H1 (cell line): Measurements from ENCODE around the gene TP53BP2. TPM values are rescaled to one million over a fixed set of nuclear protein-coding genes. Genes with fewer than 3 reads are reported as not detected.

Experiments used
- SP2 ChIP-seq: IDR thresholded peaks from 2 replicates; pipeline ENCODE4 v1.6.1; 2012; ENCODE audit warnings: mild to moderate bottlenecking, low read length, inconsistent platforms
- polyA plus RNA-seq, 7 experiments: library from polyadenylated mRNA; depleted of rRNA in 3 of 7; stranded (reverse) in 5 of 7; unstranded in 2 of 7; fragments of >200 nt in 5 of 7; fragments of 200-250 nt in 2 of 7; gene quantifications; 1 replicate in 5 of 7; 2 replicates in 1 of 7; 4 replicates in 1 of 7; pipeline versions ENCODE4 v1.2.1 to v1.2.3, GENCODE V29; 2011 to 2013; ENCODE audit warnings: missing spikeins in 2 of 7, mixed read lengths in 2 of 7
- total RNA-seq: library from RNA; stranded (reverse); fragmentation: NEBNext Ultra II Directional; extraction: Animal tissue kit (Norgen Biotek cat#: 25700); gene quantifications from 2 replicates; pipeline ENCODE4 v1.2.1, GENCODE V29; 2021

TP53BP2 gene
- total and polyA plus RNA-seq, 2 of the 8 experiments (the other 6 are each of a cell fraction or from before 2014, with no cell fraction given) = 18.0 to 38.7 TPM

- no peak for TF ChIP-seq SP2
Measured at GRCh38 chr1:223832637-223832943, 13.2 kb downstream of the TP53BP2 start (continued).
